ENCODE measurements around the gene GOSR1. TPM values are rescaled to one million over a fixed set of nuclear protein-coding genes. Genes with fewer than 3 reads are reported as not detected.
"Not testable (repeated sequence)": the region's sequence is repeated elsewhere in the genome, so short reads cannot be mapped to it uniquely, and the experiment has no call there.

Gene GOSR1
- total RNA-seq, 1 donor from 2014 or later, result 35.3 TPM

GRCh38 chr17:30493780-30494179 lies 16.6 kb downstream of the GOSR1 start:
- intact Hi-C loops (cut with DNase I), result no loop called here

DNA sequence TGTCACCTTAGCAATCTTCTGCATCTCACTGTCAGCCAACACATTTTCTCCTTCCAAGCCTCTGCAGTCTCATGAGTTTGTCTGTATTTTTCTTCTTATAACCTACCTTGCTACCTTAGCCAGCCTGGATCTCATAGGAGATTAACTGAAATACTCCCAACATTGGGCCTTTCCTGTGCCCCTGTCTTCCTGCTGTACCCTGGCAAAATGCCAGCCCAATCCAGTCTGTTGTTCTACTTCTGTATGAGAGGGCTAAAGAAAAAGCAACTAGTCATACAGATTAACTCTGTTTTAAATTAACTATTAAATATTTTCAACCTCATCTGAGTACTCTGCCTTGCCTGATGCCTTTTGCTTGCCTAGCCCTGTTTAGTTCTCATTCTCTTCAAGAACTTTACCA lies 18.4 kb downstream of the GOSR1 start:
- no peak for DNase-seq (ENCODE audit: low spot score)
- intact Hi-C loops (cut with DNase I), result no loop called here

More at GRCh38 chr17:30493780-30494179, 16.6 kb downstream of the GOSR1 start:
- no peak for DNase-seq (ENCODE audit: low spot score)

DNA sequence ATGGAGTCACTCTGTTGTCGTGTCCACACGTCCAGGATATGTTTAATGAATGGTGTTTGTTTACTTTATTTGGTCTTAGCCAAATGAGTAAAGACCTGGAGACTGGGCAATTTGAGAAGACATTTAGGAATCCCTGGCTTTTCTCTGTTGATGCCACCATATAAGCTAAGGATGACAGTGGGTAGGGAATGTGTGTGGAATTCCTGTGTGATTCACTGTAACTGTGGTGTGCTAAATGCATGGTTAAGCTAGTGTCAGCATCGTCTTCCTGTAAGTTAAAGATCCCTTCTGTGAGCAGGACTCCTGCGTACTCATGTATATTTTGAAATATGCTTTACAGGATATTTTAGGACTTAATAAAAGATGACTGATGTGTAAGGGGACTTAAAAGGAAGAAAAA lies 26.4 kb downstream of the GOSR1 start:
- no peak for DNase-seq (ENCODE audit: low spot score)
- intact Hi-C loops (cut with DNase I), result no loop called here

DNA sequence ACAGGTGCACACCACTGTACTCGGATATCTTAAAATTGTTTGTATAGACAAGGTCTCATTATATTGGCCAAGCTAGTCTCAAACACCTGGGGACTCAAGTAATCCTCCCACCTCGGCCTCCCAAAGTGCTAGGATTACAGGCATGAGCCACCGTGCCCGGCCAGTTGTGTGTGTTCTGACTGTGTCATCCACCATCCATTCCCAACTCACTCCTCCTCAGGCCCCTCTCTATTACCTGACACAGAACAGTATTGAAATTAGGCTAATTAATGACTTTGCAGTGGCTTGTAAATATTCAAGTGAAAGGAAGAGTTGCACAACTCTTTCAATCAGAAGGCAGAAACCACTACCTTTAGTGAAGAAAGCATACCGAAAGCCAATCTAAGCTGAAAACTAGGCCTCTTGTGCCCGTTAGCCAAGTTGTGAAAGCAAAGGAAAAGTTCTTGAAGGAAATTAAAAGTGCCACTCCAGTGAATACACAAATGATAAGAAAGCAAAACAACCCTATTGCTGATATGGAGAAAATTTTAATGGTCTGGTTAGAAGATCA lies 28.7 kb downstream of the GOSR1 start:
- intact Hi-C loops (cut with DNase I), result no loop called here
- DNase-seq (ENCODE audit: low spot score), result no peak

- intact Hi-C loops (cut with DNase I), result no loop called here
- no peak for DNase-seq (ENCODE audit: low spot score)
Observed at GRCh38 chr17:30506481-30506880, 29.3 kb downstream of the GOSR1 start.

DNA sequence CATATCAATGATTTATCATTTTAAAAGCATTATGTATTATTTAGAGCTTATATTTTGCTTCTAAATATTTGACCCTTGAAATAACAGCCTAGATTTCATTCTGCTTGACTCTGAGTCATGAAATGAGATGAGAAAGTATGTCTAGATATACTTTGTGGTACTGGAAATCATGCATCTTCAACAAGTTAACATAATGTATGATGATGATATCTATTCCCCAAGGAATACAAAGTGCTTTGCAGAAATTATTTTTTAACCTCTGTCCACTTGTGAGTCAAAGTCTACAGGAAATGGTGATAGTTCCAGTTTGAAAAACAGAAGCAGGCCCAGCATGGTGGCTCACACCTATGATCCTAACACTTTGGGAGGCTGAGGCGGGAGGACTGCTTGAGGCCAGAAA lies 36.1 kb downstream of the GOSR1 start:
- intact Hi-C loops (cut with DNase I), result no loop called here
- no peak for DNase-seq (ENCODE audit: low spot score)

- intact Hi-C loops (cut with DNase I), result no loop called here
- no peak for DNase-seq (ENCODE audit: low spot score)
Observed at GRCh38 chr17:30514895-30515596, 37.8 kb downstream of the GOSR1 start.

- intact Hi-C loops (cut with DNase I), result no loop called here
- no peak for DNase-seq (ENCODE audit: low spot score)
Observed at GRCh38 chr17:30517786-30518185, 40.6 kb downstream of the GOSR1 start.

- DNase-seq (ENCODE audit: low spot score), result no peak
- intact Hi-C loops (cut with DNase I), result no loop called here
Observed at GRCh38 chr17:30519166-30519565, 42.0 kb downstream of the GOSR1 start.

DNA sequence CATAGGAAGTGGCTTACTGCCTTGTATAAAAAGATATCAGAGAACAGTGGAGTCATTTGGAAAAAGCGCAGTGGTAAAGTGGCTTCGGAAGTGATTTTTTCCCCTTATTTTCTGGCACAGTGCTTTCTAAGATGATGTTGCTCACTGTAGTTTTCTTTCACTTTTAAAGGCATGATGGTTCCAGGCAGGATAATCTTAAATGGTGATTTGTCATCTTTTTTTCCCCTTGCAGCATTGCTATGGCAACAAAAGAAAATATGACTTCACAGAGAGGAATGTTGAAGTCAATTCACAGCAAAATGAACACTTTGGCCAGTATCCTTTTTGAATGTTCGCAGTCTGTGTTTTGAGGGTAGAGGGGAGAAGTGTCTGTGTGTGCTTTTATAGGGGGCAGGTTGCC lies 42.5 kb downstream of the GOSR1 start:
- intact Hi-C loops (cut with DNase I), result no loop called here
- no peak for DNase-seq (ENCODE audit: low spot score)

DNA sequence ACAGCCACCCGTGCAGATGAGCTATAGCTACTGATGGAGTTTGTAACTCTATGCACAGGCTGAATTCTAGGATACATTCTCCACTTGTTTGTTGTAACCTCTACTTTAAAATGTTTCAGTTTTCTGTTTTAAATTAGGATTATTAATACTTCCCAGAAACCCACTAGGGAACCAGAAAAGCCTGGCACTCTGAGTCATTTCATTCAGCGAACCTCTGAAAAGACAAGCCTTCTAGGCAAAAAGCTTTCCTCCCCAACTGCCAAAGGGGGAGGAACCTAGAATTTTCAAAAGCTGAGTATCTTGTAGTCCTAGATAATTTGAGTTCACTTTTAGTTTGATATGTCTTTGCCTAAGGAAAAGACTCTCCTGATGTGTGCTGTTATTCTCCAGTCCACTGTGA lies 43.2 kb downstream of the GOSR1 start:
- DNase-seq (ENCODE audit: low spot score), result no peak
- intact Hi-C loops (cut with DNase I), result no loop called here

DNA sequence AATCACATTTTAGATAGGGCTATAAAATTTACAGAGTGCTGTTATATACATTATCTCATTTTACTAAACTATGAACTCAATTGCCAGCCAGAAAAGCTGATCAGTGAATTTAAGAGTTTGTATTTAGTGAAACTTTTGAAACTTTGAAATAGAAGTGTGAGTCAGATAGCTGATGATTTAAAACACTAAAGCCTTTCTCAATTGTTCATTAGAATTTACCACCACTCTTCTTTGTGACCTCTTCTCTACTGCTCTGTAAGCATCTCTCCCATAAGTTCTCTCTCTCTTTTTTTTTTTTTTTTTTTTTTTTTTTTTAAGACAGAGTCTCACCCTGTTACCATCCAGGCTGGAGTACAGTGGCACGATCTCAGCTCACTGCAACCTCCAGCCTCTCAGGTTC lies 43.7 kb downstream of the GOSR1 start:
- intact Hi-C loops (cut with DNase I), result no loop called here
- DNase-seq (ENCODE audit: low spot score), result no peak

- no peak for DNase-seq (ENCODE audit: low spot score)
- intact Hi-C loops (cut with DNase I), result no loop called here
Observed at GRCh38 chr17:30521766-30522165, 44.6 kb downstream of the GOSR1 start.

DNA sequence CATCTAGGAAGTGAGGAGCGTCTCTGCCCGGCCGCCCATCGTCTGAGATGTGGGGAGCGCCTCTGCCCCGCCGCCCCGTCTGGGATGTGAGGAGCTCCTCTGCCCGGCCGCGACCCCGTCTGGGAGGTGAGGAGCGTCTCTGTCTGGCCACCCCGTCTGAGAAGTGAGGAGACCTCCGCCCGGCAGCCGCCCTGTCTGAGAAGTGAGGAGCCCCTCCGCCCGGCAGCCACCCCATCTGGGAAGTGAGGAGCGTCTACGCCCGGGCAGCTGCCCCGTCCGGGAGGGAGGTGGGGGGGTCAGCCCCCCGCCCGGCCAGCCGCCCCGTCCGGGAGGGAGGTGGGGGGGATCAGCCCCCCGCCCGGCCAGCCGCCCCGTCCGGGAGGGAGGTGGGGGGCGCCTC lies 46.0 kb downstream of the GOSR1 start:
- DNase-seq (ENCODE audit: low spot score); intact Hi-C loops (cut with DNase I): not testable (repeated sequence)

- intact Hi-C loops (cut with DNase I), result no loop called here
- DNase-seq (ENCODE audit: low spot score), result no peak
Observed at GRCh38 chr17:30524847-30525246, 47.6 kb downstream of the GOSR1 start.

- intact Hi-C loops (cut with DNase I), result no loop called here
- no peak for DNase-seq (ENCODE audit: low spot score)
Observed at GRCh38 chr17:30526401-30526800, 49.2 kb downstream of the GOSR1 start.

- intact Hi-C loops (cut with DNase I); DNase-seq (ENCODE audit: low spot score): not testable (repeated sequence)
Observed at GRCh38 chr17:30528701-30529100, 51.5 kb downstream of the GOSR1 start.

DNA sequence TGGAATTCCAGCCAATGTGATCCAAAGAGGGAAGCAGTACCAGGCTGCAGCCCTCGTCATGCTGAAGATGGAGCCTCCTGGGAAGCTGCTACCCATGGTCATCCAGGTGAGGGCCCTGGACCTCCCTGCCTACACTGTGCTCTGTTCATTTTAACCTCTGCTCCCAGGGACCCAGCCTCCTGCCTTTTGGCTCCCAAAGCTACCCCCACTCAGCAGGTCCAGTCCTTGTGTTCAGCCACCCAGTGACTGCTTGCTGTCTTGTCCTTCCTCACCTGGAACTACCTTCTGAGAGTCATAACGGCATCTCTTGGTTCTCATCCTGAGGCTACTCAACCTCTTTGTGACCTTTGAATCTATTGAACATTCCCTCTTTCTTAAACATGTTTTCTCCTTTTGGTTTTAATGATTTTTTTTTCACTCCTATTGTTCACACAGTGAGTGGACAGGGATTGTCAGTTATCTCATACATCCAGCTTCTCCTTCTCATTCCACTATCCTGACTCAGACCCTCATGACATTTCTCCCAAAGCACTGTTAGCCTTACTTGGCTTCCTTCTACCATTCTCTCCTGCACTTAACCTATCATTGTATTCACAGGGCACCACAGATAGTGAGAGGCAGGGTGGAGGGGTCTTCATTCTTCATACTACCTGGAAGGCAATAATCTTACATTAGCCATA lies 53.3 kb downstream of the GOSR1 start:
- no peak for DNase-seq (ENCODE audit: low spot score)
- intact Hi-C loops (cut with DNase I), result no loop called here

- intact Hi-C loops (cut with DNase I), result no loop called here
- DNase-seq (ENCODE audit: low spot score), result no peak
Observed at GRCh38 chr17:30532871-30533270, 55.7 kb downstream of the GOSR1 start.

- no peak for DNase-seq (ENCODE audit: low spot score)
- intact Hi-C loops (cut with DNase I), result no loop called here
Observed at GRCh38 chr17:30534298-30534697, 57.1 kb downstream of the GOSR1 start.
